Liver (tissue), 3 donors: Measurements from ENCODE around the gene CCDC102B.

Experiments used
- FOXA1 ChIP-seq: IDR thresholded peaks from 2 replicates; pipeline ENCODE4 v1.6.1; 2016; ENCODE audit warnings: antibody characterized with exemption
- FOXA2 ChIP-seq: IDR thresholded peaks from 2 replicates; pipeline ENCODE4 v1.6.1; 2016; ENCODE audit warnings: antibody characterized with exemption
- GABPA ChIP-seq, 2 donors: IDR thresholded peaks in 1 of 2; conservative IDR thresholded peaks in 1 of 2; 2 replicates each; pipeline ENCODE4 v1.6.1; 2016; ENCODE audit warnings: antibody characterized with exemption in 2 of 2, mild to moderate bottlenecking in 1 of 2, moderate library complexity in 1 of 2
- HNF4A ChIP-seq, 2 donors: conservative IDR thresholded peaks; 2 replicates each; pipeline ENCODE4 v1.6.1; 2016; ENCODE audit warnings: antibody characterized with exemption in 2 of 2, mild to moderate bottlenecking in 2 of 2
- JUND ChIP-seq, 2 donors: IDR thresholded peaks; 2 replicates each; pipeline ENCODE4 v1.6.1; 2016; ENCODE audit warnings: antibody characterized with exemption in 2 of 2
- NR2F2 ChIP-seq: IDR thresholded peaks from 2 replicates; pipeline ENCODE4 v1.6.1; 2016; ENCODE audit warnings: antibody characterized with exemption
- RAD21 ChIP-seq, 2 donors: IDR thresholded peaks; 2 replicates each; pipeline ENCODE4 v1.6.1; 2016; ENCODE audit warnings: antibody characterized with exemption in 2 of 2, mild to moderate bottlenecking in 2 of 2
- RXRA ChIP-seq, 2 donors: IDR thresholded peaks; 2 replicates each; pipeline ENCODE4 v1.6.1; 2017 to 2018; ENCODE audit warnings: antibody characterized with exemption in 2 of 2, mild to moderate bottlenecking in 1 of 2
- TF ChIP-seq, protein P1 (sequence below): fragments of 150-350 bp; IDR thresholded peaks from 2 replicates; pipeline ENCODE4 v1.5.1; 2017; ENCODE audit warnings: improper control_type of control experiment, low read depth, low read length; ENCODE audit not compliant: missing input control
- TF ChIP-seq, protein P2 (sequence below): IDR thresholded peaks from 2 replicates; pipeline ENCODE4 v1.6.1; 2016; ENCODE audit warnings: antibody characterized with exemption
- TF ChIP-seq, protein P3 (sequence below): IDR thresholded peaks from 2 replicates; pipeline ENCODE4 v1.6.1; 2016; ENCODE audit warnings: antibody characterized with exemption
- TF ChIP-seq, protein P4 (sequence below): IDR thresholded peaks from 2 replicates; pipeline ENCODE4 v1.6.1; 2016; ENCODE audit warnings: antibody characterized with exemption, mild to moderate bottlenecking
- TF ChIP-seq, protein P5 (sequence below): IDR thresholded peaks from 2 replicates; pipeline ENCODE4 v1.6.1; 2016; ENCODE audit warnings: antibody characterized with exemption
- donor health status: healthy.
- donor health status: healthy.

DNA sequence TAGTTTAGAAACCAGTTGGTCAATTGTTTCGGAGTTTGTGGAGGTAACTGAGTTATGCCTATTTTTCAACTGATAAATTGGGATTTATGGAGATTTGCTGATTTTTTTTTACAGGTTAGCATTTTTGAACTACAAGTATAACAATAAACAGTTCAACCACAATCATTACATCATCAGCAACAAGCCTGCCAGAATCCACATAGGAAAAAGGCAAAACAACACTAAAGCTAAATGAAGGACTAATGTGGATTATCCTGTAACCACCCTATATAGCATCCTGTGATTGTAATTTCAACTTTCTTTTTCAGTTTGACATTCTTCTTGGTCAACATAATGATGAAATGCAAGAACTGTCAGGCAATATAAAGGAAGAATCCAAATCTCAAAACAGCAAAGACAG is 76.5 kb downstream of the CCDC102B start:
- TF ChIP-seq JUND (IDR thresholded peaks at IDR 0.05) (no peak), RAD21 (IDR thresholded peaks at IDR 0.05) (no peak), FOXA2 (no peak), RXRA (IDR thresholded peaks at IDR 0.05) (no peak), NR2F2 (no peak), HNF4A (conservative IDR thresholded peaks at IDR 0.05) (no peak), FOXA1 (no peak), GABPA (IDR thresholded peaks at IDR 0.05 in 1 of 2, conservative IDR thresholded peaks at IDR 0.05 in 1 of 2) (no peak)
- TF ChIP-seq, protein P1, sequence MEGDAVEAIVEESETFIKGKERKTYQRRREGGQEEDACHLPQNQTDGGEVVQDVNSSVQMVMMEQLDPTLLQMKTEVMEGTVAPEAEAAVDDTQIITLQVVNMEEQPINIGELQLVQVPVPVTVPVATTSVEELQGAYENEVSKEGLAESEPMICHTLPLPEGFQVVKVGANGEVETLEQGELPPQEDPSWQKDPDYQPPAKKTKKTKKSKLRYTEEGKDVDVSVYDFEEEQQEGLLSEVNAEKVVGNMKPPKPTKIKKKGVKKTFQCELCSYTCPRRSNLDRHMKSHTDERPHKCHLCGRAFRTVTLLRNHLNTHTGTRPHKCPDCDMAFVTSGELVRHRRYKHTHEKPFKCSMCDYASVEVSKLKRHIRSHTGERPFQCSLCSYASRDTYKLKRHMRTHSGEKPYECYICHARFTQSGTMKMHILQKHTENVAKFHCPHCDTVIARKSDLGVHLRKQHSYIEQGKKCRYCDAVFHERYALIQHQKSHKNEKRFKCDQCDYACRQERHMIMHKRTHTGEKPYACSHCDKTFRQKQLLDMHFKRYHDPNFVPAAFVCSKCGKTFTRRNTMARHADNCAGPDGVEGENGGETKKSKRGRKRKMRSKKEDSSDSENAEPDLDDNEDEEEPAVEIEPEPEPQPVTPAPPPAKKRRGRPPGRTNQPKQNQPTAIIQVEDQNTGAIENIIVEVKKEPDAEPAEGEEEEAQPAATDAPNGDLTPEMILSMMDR, result no peak
- TF ChIP-seq, protein P2, sequence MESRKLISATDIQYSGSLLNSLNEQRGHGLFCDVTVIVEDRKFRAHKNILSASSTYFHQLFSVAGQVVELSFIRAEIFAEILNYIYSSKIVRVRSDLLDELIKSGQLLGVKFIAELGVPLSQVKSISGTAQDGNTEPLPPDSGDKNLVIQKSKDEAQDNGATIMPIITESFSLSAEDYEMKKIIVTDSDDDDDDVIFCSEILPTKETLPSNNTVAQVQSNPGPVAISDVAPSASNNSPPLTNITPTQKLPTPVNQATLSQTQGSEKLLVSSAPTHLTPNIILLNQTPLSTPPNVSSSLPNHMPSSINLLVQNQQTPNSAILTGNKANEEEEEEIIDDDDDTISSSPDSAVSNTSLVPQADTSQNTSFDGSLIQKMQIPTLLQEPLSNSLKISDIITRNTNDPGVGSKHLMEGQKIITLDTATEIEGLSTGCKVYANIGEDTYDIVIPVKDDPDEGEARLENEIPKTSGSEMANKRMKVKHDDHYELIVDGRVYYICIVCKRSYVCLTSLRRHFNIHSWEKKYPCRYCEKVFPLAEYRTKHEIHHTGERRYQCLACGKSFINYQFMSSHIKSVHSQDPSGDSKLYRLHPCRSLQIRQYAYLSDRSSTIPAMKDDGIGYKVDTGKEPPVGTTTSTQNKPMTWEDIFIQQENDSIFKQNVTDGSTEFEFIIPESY, result no peak
- TF ChIP-seq, protein P3, sequence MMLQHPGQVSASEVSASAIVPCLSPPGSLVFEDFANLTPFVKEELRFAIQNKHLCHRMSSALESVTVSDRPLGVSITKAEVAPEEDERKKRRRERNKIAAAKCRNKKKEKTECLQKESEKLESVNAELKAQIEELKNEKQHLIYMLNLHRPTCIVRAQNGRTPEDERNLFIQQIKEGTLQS, result no peak
- TF ChIP-seq, protein P4, sequence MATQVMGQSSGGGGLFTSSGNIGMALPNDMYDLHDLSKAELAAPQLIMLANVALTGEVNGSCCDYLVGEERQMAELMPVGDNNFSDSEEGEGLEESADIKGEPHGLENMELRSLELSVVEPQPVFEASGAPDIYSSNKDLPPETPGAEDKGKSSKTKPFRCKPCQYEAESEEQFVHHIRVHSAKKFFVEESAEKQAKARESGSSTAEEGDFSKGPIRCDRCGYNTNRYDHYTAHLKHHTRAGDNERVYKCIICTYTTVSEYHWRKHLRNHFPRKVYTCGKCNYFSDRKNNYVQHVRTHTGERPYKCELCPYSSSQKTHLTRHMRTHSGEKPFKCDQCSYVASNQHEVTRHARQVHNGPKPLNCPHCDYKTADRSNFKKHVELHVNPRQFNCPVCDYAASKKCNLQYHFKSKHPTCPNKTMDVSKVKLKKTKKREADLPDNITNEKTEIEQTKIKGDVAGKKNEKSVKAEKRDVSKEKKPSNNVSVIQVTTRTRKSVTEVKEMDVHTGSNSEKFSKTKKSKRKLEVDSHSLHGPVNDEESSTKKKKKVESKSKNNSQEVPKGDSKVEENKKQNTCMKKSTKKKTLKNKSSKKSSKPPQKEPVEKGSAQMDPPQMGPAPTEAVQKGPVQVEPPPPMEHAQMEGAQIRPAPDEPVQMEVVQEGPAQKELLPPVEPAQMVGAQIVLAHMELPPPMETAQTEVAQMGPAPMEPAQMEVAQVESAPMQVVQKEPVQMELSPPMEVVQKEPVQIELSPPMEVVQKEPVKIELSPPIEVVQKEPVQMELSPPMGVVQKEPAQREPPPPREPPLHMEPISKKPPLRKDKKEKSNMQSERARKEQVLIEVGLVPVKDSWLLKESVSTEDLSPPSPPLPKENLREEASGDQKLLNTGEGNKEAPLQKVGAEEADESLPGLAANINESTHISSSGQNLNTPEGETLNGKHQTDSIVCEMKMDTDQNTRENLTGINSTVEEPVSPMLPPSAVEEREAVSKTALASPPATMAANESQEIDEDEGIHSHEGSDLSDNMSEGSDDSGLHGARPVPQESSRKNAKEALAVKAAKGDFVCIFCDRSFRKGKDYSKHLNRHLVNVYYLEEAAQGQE, result no peak
- TF ChIP-seq, protein P5, sequence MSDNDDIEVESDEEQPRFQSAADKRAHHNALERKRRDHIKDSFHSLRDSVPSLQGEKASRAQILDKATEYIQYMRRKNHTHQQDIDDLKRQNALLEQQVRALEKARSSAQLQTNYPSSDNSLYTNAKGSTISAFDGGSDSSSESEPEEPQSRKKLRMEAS, result no peak
